ENCODE results near the gene PLCD3. TPM values are rescaled to one million over a fixed set of nuclear protein-coding genes. Genes with fewer than 3 reads are reported as not detected.
A peak's percentile ranks its signal among the peaks of the same experiment; 100 is the strongest.

Gene PLCD3
- total RNA-seq, 6 experiments from 2014 or later = 2.0 to 26.4 (median 3.0) TPM

GRCh38 chr17:45143094-45143670 lies 10.9 kb upstream of the PLCD3 start:
- peak in 1 of 3 donors; percentile 46 for DNase-seq

GRCh38 chr17:45139533-45139920 lies 7.2 kb upstream of the PLCD3 start:
- no peaks in the 10 kb centered on the region for H3K9me3 ChIP-seq
- intact Hi-C loops (cut with DNase I) = loop anchor here in 1 of 2 donors (5.0 kb wide), 1 partner anchor 58 kb away; no protein-coding TSS in a partner anchor
- no peaks in the 10 kb centered on the region for H3K27me3 ChIP-seq
- H3K4me3 ChIP-seq = no peak overlapping the region
- DNase-seq (peak in 2 of 3 donors; percentile 11 to 36), ATAC-seq (no peak)
- WGBS (ENCODE audit: insufficient coverage, low coverage, low lambda C conversion rate, missing lambda C conversion rate) = no CpG with 5 or more reads among the region's 4 CpGs
- no peak overlapping the region for H3K27ac ChIP-seq
- peaks cover 0 to 39% (median 10%) of the 10 kb centered on the region in 4 donors for H3K4me1 ChIP-seq
- H3K36me3 ChIP-seq = peaks cover 0 to 15% (median 0%) of the 10 kb centered on the region in 4 donors
- TF ChIP-seq, protein P1, sequence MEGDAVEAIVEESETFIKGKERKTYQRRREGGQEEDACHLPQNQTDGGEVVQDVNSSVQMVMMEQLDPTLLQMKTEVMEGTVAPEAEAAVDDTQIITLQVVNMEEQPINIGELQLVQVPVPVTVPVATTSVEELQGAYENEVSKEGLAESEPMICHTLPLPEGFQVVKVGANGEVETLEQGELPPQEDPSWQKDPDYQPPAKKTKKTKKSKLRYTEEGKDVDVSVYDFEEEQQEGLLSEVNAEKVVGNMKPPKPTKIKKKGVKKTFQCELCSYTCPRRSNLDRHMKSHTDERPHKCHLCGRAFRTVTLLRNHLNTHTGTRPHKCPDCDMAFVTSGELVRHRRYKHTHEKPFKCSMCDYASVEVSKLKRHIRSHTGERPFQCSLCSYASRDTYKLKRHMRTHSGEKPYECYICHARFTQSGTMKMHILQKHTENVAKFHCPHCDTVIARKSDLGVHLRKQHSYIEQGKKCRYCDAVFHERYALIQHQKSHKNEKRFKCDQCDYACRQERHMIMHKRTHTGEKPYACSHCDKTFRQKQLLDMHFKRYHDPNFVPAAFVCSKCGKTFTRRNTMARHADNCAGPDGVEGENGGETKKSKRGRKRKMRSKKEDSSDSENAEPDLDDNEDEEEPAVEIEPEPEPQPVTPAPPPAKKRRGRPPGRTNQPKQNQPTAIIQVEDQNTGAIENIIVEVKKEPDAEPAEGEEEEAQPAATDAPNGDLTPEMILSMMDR (IDR thresholded peaks at IDR 0.05) = no peak
- no peak for TF ChIP-seq POLR2A (IDR thresholded peaks at IDR 0.05)

More at GRCh38 chr17:45143094-45143670, 10.9 kb upstream of the PLCD3 start:
- no peaks in the 10 kb centered on the region for H3K27me3 ChIP-seq
- H3K9me3 ChIP-seq = no peaks in the 10 kb centered on the region
- WGBS (ENCODE audit: insufficient coverage, low coverage, low lambda C conversion rate, missing lambda C conversion rate) = no CpG with 5 or more reads among the region's 13 CpGs
- TF ChIP-seq, protein P1 (IDR thresholded peaks at IDR 0.05) = no peak
- TF ChIP-seq POLR2A (IDR thresholded peaks at IDR 0.05) = no peak
- peaks cover 0 to 14% (median 0%) of the 10 kb centered on the region in 4 donors for H3K36me3 ChIP-seq
- peak overlapping the region; percentile 67 to 90 (median 68) for H3K27ac ChIP-seq
- H3K4me3 ChIP-seq = no peak overlapping the region
- intact Hi-C loops (cut with DNase I) = no loop called here
- H3K4me1 ChIP-seq = peaks cover 0 to 24% (median 10%) of the 10 kb centered on the region in 4 donors
- no peak for ATAC-seq

DNA sequence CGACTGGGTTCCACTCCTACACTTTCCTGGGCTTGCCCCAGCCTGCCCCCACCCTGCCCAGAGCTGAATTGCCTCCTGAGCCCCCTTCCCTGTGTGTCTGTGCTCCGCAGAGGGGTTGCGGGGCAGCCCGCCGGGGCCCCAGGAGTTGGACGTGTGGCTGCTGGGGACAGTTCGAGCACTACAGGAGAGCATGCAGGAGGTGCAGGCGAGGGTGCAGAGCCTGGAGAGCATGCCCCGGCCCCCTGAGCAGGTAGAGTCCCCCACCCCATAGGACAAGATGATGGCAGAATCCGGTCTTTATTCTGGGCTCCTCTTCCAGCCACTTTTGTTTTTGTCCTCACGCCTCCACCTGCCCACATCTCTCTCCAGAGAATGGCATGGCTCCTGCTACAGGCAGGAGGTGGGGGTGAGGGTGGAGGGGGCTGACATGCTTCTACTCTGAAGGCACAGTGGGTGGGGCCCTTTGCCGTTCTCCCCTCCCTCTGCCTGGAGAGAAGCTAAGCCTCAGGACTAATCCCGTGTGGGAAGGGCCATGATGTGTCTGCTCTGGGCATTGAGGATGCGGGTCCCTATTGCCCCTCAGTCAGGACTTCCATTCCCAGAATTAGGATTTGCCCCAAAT lies 6.7 kb upstream of the PLCD3 start:
- TF ChIP-seq POLR2A (IDR thresholded peaks at IDR 0.05) = no peak
- TF ChIP-seq, protein P1 (IDR thresholded peaks at IDR 0.05) = no peak
- Histone ChIP-seq H3K4me1 (peaks cover 0 to 38% (median 10%) of the 10 kb centered on the region in 4 donors), H3K4me3 (no peak overlapping the region), H3K9me3 (no peaks in the 10 kb centered on the region), H3K27ac (peak overlapping the region in 2 of 3 donors; percentile 49 to 58), H3K36me3 (peaks cover 0 to 15% (median 0%) of the 10 kb centered on the region in 4 donors), H3K27me3 (no peaks in the 10 kb centered on the region)
- ATAC-seq (no peak), DNase-seq (peak in 2 of 3 donors; percentile 44 to 46)
- 81% methylated on average over 6 of the region's 14 CpGs for WGBS (ENCODE audit: insufficient coverage, low coverage, low lambda C conversion rate, missing lambda C conversion rate)
- intact Hi-C loops (cut with DNase I) = loop anchor here in 1 of 2 donors (5.0 kb wide), 1 partner anchor 58 kb away; no protein-coding TSS in a partner anchor

GRCh38 chr17:45137561-45138305 lies 5.4 kb upstream of the PLCD3 start:
- no peaks in the 10 kb centered on the region for H3K27me3 ChIP-seq
- 40% methylated on average over 9 of the region's 11 CpGs for whole genome bisulfite sequencing (ENCODE audit: insufficient coverage, low coverage, low lambda C conversion rate, missing lambda C conversion rate)
- H3K27ac ChIP-seq = peak overlapping the region; percentile 83 to 98 (median 89)
- H3K36me3 ChIP-seq = peaks cover 0 to 15% (median 0%) of the 10 kb centered on the region in 4 donors
- DNase-seq = peak; percentile 89 to 97 (median 95)
- peaks cover 0 to 28% (median 6%) of the 10 kb centered on the region in 4 donors for H3K4me1 ChIP-seq
- TF ChIP-seq, protein P1 (IDR thresholded peaks at IDR 0.05) = no peak
- peak; percentile 39 for TF ChIP-seq POLR2A (IDR thresholded peaks at IDR 0.05)
- H3K9me3 ChIP-seq = no peaks in the 10 kb centered on the region
- ATAC-seq = peak; percentile 63 to 79 (median 72)
- intact Hi-C loops (cut with DNase I) = loop anchor here in 1 of 2 donors (5.0 kb wide), 1 partner anchor 60 kb away; no protein-coding TSS in a partner anchor
- peak overlapping the region in 2 of 3 donors; percentile 79 to 92 for H3K4me3 ChIP-seq

Measured in right lobe of liver (tissue), 6 donors.